Kidney epithelial cell (primary cell): ENCODE results near the gene GNS. TPM values are rescaled to one million over a fixed set of nuclear protein-coding genes. Genes with fewer than 3 reads are reported as not detected.
A peak's percentile ranks its signal among the peaks of the same experiment; 100 is the strongest.
"Not testable (repeated sequence)": the region's sequence is repeated elsewhere in the genome, so short reads cannot be mapped to it uniquely, and the experiment has no call there.

Experiments used
- DNase-seq: peaks from one replicate; pipeline ENCODE4 v3.0.0-alpha.2; 2010; ENCODE audit warnings: low read depth
- H3K27me3 ChIP-seq: 2 replicates; pipeline ENCODE4 v1.6.0; 2011; ENCODE audit warnings: low read length; ENCODE audit not compliant: control insufficient read depth, insufficient read depth
- H3K36me3 ChIP-seq: 2 replicates; pipeline ENCODE4 v1.5.1; 2011; ENCODE audit warnings: low read length; ENCODE audit not compliant: control insufficient read depth, insufficient read depth
- H3K4me3 ChIP-seq: 2 replicates; pipeline ENCODE4 v1.5.1; 2011; ENCODE audit warnings: low read depth, mild to moderate bottlenecking, control low read depth, low read length
- total RNA-seq: library from RNA; depleted of rRNA; stranded (reverse); fragments of >200 nt; gene quantifications from 2 replicates; pipeline ENCODE4 v1.2.3, GENCODE V29; 2015
- TF ChIP-seq, protein P1 (sequence below): IDR thresholded peaks from 2 replicates; pipeline ENCODE4 v1.5.1; 2011; ENCODE audit warnings: mild to moderate bottlenecking, moderate library complexity, low read length, control low read depth, inconsistent platforms; ENCODE audit not compliant: insufficient read depth, poor library complexity, severe bottlenecking

GNS gene
- total RNA-seq, 1 donor from 2014 or later: 120 TPM

DNA sequence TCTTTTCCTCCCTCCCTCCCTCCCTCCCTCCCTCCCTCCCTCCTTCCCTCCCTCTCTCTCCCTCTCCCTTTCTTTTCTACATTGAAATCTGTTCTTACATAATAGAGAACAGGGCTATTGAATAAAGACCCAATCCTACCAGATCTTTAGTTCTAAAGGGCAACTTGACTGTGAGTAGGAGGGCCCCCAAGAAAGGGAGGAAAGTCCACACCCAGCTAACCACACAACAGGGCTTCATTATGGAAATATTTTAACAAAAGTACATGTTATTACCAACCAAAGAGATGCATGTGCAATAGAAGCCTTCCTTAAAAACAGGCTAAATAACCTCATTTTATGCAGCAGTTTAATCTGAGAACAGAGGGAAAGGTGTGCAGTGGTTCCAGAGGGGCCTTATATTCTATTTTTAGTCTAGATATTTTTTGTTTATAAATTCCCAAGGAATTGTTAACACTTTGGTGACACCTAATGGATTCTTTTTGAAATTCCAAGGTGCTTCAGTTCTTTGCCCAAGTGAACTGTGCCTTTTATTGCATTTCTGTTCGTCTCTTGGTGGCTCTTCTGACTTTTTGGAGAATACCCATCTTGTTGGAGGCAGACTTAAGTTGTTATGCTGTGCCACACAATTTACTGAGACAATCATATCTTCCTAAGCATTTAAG, 63.0 kb downstream of the GNS start:
- TF ChIP-seq, protein P1, sequence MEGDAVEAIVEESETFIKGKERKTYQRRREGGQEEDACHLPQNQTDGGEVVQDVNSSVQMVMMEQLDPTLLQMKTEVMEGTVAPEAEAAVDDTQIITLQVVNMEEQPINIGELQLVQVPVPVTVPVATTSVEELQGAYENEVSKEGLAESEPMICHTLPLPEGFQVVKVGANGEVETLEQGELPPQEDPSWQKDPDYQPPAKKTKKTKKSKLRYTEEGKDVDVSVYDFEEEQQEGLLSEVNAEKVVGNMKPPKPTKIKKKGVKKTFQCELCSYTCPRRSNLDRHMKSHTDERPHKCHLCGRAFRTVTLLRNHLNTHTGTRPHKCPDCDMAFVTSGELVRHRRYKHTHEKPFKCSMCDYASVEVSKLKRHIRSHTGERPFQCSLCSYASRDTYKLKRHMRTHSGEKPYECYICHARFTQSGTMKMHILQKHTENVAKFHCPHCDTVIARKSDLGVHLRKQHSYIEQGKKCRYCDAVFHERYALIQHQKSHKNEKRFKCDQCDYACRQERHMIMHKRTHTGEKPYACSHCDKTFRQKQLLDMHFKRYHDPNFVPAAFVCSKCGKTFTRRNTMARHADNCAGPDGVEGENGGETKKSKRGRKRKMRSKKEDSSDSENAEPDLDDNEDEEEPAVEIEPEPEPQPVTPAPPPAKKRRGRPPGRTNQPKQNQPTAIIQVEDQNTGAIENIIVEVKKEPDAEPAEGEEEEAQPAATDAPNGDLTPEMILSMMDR: peak; percentile 14
- Histone ChIP-seq H3K4me3 (no peak overlapping the region), H3K36me3 (no peaks in the 10 kb centered on the region), H3K27me3 (no peaks in the 10 kb centered on the region)
- no peak for DNase-seq

DNA sequence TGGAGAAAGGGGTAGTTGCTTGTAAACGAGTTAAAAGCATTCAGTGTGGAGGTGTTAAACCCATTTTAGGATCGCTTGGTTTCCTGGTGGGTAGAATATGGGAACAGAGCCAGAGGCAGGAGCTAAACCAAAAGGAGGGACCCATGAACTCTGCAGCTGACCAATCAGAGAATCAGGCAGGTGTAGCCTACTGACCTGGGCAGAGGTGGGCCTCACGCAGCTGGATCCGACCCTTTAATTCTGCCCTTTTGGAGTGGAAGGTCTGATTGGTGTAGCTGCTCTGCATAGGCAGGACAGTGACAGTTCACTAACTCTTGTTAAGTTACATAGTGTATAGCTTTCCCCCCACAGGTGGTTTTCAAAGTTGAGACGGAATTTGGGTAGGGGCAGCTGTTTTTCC, 63.7 kb downstream of the GNS start:
- DNase-seq: no peak
- H3K36me3 ChIP-seq: no peaks in the 10 kb centered on the region
- TF ChIP-seq, protein P1: no peak
- no peaks in the 10 kb centered on the region for H3K27me3 ChIP-seq
- no peak overlapping the region for H3K4me3 ChIP-seq

DNA sequence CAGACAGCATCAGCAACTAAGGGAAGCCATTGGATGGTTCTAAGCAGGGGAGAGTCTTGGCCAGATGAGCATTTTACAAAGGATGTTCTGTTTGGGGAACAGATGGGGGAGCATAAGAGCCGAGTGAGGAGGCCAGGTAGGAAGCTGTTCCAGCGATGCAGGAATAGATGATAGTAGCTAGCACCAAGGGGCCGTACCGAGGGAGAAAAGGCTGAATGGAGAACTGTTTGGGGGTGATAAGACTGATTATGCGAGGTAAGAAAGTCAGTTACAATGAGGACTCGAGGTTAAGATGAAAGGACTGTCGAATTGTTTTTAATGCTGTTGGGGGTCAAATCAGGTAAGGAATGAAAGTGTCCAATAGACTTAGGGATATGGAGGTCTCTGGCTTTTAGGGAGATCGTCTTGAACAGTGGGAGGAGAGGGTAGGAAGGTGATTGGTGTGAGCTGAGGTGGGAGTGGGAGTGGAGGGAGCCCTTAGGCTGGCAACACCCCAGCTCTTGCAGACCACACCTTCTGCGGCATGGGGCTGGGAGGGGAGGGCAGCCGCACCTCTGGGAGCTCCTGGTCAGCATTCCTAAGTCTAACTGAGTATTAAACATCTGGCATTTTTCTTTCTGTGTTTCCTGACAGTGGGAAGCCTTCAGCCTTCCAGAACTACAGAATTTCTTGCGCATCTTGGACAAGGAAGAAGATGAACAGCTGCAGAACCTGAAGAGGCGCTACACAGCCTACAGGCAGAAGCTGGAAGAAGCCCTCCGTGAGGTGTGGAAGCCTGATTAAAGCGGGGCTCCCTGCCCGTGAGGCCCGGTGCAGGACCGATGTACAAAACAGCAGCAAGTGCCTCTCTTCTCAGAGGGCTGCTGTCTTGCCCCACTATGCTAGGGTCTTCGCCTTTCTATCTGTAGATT, 64.8 kb downstream of the GNS start:
- no peaks in the 10 kb centered on the region for H3K27me3 ChIP-seq
- TF ChIP-seq, protein P1: no peak
- H3K36me3 ChIP-seq: no peaks in the 10 kb centered on the region
- DNase-seq: no peak
- H3K4me3 ChIP-seq: no peak overlapping the region

DNA sequence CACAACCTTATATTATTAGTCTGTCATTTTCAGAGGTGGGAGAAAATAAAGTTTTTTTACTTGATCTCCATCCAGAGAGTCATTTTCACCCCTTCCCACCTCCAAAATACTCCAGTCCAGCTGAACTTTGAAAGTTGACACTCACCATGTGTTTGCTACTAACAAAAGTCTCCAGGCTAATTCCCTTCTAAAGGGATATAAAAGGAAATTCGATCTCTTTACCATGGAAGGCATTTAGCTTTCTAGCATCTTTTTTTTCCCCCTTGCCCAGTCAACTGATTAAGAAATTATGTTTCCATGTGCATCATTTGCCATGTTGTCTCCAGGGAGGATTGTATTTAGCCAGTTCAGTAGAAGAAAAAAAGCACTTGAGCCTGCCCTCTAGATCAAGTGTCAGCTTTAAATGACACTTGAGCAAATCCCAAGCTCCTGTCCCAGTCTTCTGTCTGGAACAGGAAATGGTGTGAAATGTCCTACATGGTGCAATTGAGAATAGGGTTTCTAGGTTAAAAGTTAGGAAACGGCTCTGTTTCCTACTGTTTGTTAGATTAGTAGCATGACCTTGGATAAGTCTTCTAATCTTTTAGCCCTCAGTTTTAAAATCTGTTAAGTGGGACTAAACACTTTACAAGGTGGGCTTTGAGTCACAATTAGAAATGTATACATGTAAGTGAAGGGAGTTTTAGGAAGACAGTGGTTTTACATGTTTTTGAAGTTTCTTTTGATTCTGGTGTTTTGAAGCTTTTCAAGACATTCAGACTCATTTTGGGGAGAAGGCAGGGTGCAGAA, 67.2 kb downstream of the GNS start:
- Histone ChIP-seq H3K4me3 (no peak overlapping the region), H3K36me3 (no peaks in the 10 kb centered on the region), H3K27me3 (no peaks in the 10 kb centered on the region)
- no peak for DNase-seq
- TF ChIP-seq, protein P1: no peak

DNA sequence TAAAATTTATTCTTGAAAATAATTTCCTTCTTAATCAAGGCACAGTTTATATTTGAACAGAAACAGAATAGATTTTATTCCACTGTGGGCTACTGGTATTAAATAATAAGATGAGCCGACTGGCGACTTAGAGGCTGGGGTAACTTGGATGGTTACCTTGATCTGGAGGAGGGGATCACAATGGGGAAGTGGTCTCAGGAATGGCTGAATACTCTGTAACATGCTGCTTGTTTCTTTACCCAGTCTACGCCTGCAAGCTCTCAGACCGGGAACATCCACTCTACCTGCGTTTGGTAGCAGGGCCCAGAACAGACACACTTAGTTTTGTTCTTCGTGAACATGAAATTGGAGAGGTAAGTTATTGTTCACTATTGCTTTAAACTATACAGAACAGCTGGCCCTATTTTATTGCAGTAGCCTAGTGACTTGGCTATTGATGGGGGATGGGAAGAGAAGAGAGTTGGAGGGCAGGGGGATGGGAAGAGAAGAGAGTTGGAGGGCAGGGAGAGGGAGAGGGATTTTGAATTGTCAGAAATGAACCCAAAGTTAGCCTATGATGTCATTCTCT, 67.9 kb downstream of the GNS start:
- DNase-seq: no peak
- no peaks in the 10 kb centered on the region for H3K36me3 ChIP-seq
- TF ChIP-seq, protein P1: no peak
- no peaks in the 10 kb centered on the region for H3K27me3 ChIP-seq
- H3K4me3 ChIP-seq: no peak overlapping the region

DNA sequence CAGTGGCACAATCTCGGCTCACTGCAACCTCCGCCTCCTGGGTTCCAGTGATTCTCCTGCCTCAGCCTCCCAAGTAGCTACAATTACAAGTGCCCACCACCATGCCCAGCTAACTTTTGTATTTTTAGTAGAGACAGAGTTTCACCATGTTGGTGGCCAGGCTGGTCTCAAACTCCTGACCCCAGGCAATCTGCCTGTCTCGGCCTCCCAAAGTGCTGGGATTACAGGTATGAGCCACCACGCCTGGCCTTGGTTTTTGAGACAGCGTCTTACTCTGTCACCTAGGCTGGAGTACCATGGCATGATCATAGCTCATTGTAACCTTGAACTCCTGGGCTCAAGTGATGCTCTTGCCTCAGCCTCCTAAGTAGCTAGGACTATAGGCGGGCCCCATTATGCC, 69.0 kb downstream of the GNS start:
- DNase-seq, H3K4me3 ChIP-seq, H3K36me3 ChIP-seq, H3K27me3 ChIP-seq: not testable (repeated sequence)
